Measurements from ENCODE around the gene NIPBL. TPM values are rescaled to one million over a fixed set of nuclear protein-coding genes. Genes with fewer than 3 reads are reported as not detected.
"Not testable (repeated sequence)": the region's sequence is repeated elsewhere in the genome, so short reads cannot be mapped to it uniquely, and the experiment has no call there.

The NIPBL gene
- total RNA-seq, 2 experiments from 2014 or later: 108 to 120 TPM

DNA sequence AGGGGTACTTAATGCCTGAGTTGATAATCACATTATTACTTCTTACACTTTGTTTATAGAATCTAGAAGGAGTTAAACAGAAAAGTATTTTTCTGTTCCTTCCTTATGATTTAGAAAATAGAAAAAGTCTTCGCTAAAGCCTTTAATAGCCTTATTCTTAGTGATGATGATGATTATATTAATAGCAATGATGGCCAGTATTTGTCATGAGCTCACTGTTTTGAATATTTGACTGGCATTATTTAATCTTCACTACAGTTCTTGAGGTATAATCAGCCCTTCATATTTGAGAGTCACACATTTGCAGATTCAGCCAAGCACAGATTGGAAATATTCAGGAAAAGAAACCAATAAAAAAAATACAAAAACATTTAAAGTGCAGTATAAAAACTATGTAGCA, 23.3 kb downstream of the NIPBL start:
- Mint-ChIP-seq H3K4me3 (no peak overlapping the region), H3K4me1 (ENCODE audit: low read depth) (peaks cover 88% of the 10 kb centered on the region), H3K27ac (no peak overlapping the region), H3K27me3 (no peaks in the 10 kb centered on the region), H3K9me3 (no peaks in the 10 kb centered on the region), H3K36me3 (ENCODE audit: low read depth) (peaks cover 23% of the 10 kb centered on the region)
- ATAC-seq (ENCODE audit: poor library complexity) (no peak), DNase-seq (no peak)
- intact Hi-C loops (cut with DNase I, micrococcal nuclease): no loop called here
- ChIA-PET CTCF (no interaction called here), POLR2A (no interaction called here)
- TF ChIP-seq, protein P1, sequence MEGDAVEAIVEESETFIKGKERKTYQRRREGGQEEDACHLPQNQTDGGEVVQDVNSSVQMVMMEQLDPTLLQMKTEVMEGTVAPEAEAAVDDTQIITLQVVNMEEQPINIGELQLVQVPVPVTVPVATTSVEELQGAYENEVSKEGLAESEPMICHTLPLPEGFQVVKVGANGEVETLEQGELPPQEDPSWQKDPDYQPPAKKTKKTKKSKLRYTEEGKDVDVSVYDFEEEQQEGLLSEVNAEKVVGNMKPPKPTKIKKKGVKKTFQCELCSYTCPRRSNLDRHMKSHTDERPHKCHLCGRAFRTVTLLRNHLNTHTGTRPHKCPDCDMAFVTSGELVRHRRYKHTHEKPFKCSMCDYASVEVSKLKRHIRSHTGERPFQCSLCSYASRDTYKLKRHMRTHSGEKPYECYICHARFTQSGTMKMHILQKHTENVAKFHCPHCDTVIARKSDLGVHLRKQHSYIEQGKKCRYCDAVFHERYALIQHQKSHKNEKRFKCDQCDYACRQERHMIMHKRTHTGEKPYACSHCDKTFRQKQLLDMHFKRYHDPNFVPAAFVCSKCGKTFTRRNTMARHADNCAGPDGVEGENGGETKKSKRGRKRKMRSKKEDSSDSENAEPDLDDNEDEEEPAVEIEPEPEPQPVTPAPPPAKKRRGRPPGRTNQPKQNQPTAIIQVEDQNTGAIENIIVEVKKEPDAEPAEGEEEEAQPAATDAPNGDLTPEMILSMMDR (IDR thresholded peaks at IDR 0.05): no peak
- Histone ChIP-seq H3K4me1 (ENCODE audit: insufficient read depth, low read length) (peaks cover 17% of the 10 kb centered on the region), H3K36me3 (ENCODE audit: insufficient read depth, low read length) (no peaks in the 10 kb centered on the region), H3K9me3 (ENCODE audit: control insufficient read depth in 1 of 2, insufficient read depth in 1 of 2, low read length in 2 of 2) (no peaks in the 10 kb centered on the region), H3K27ac (ENCODE audit: low read depth in 1 of 2, low read length in 2 of 2) (no peak overlapping the region), H3K27me3 (ENCODE audit: control insufficient read depth in 1 of 2, insufficient read depth in 2 of 2, low read length in 2 of 2) (no peaks in the 10 kb centered on the region), H3K4me3 (ENCODE audit: low read length) (no peak overlapping the region)

DNA sequence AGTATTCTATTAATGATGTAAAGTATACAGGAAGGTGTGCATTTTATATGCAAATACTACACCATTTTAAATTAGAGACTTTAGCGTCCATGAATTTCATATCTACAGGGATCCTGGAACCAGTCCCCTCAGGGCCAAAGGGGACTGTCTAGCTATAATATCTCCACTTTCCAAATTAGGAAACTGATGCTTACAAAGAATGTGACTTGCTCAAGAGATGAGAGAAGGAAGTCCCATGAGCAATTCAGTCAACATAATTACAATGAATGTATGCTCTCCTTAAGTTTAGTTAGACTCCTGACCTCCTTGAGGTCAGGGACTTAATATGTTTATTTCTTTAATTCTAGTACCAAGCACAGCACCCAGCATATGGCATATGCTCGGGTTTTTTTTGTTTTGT, 23.7 kb downstream of the NIPBL start:
- TF ChIP-seq, protein P1 (IDR thresholded peaks at IDR 0.05): no peak
- Histone ChIP-seq H3K4me3 (ENCODE audit: low read length) (no peak overlapping the region), H3K36me3 (ENCODE audit: insufficient read depth, low read length) (no peaks in the 10 kb centered on the region), H3K27me3 (ENCODE audit: control insufficient read depth in 1 of 2, insufficient read depth in 2 of 2, low read length in 2 of 2) (no peaks in the 10 kb centered on the region), H3K27ac (ENCODE audit: low read depth in 1 of 2, low read length in 2 of 2) (no peak overlapping the region), H3K4me1 (ENCODE audit: insufficient read depth, low read length) (peaks cover 15% of the 10 kb centered on the region), H3K9me3 (ENCODE audit: control insufficient read depth in 1 of 2, insufficient read depth in 1 of 2, low read length in 2 of 2) (no peaks in the 10 kb centered on the region)
- H3K27me3 Mint-ChIP-seq: no peaks in the 10 kb centered on the region
- peaks cover 88% of the 10 kb centered on the region for H3K4me1 Mint-ChIP-seq (ENCODE audit: low read depth)
- H3K36me3 Mint-ChIP-seq (ENCODE audit: low read depth): peaks cover 22% of the 10 kb centered on the region
- no peak overlapping the region for H3K4me3 Mint-ChIP-seq
- ChIA-PET CTCF (no interaction called here), POLR2A (no interaction called here)
- H3K27ac Mint-ChIP-seq: no peak overlapping the region
- H3K9me3 Mint-ChIP-seq: no peaks in the 10 kb centered on the region
- DNase-seq (no peak), ATAC-seq (ENCODE audit: poor library complexity) (no peak)
- intact Hi-C loops (cut with DNase I, micrococcal nuclease): no loop called here

DNA sequence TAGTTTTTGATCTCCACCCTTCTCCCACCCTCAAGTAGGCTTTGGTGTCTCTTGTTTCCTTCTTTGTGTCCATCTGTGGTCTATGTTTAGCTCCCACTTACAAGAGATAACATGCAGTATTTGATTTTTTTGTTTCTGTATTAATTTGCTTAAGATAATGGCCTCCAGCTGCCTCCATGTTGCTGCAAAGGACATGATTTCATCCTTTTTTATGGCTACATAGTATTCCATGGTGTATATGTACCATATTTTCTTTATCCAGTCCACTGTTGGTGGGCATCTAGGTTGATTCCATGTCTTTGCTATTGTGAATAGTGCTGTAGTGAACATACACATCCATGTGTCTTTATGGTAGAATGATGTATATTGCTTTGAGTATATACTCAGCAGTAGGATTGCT, 24.5 kb downstream of the NIPBL start:
- H3K9me3 Mint-ChIP-seq; CTCF ChIA-PET; POLR2A ChIA-PET; DNase-seq; H3K27me3 ChIP-seq (ENCODE audit: control insufficient read depth in 1 of 2, insufficient read depth in 2 of 2, low read length in 2 of 2); H3K27me3 Mint-ChIP-seq; H3K27ac Mint-ChIP-seq; ATAC-seq (ENCODE audit: poor library complexity); H3K4me3 Mint-ChIP-seq; intact Hi-C loops (cut with DNase I, micrococcal nuclease); H3K4me3 ChIP-seq (ENCODE audit: low read length); H3K27ac ChIP-seq (ENCODE audit: low read depth in 1 of 2, low read length in 2 of 2); H3K9me3 ChIP-seq (ENCODE audit: control insufficient read depth in 1 of 2, insufficient read depth in 1 of 2, low read length in 2 of 2); H3K36me3 ChIP-seq (ENCODE audit: insufficient read depth, low read length): not testable (repeated sequence)
- peaks cover 18% of the 10 kb centered on the region for H3K36me3 Mint-ChIP-seq (ENCODE audit: low read depth)
- H3K4me1 ChIP-seq (ENCODE audit: insufficient read depth, low read length): peaks cover 15% of the 10 kb centered on the region
- H3K4me1 Mint-ChIP-seq (ENCODE audit: low read depth): peaks cover 86% of the 10 kb centered on the region

DNA sequence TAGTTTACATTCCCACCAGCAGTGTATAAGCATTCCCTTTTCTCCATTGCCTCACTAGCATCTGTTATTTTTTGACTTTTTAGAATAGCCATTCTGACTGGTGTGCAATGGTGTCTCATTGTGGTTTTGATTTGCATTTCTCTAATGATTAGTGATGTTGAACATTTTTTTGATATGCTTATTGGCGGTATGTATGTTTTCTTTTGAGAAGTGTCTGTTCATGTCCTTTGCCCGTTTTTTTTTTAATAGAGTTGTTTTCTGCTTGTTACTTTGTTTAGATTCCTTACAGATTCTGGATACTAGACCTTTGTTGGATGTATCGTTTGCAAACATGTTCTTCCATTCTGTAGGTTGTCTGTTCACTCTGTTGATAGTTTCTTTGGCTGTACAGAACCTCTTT, 25.3 kb downstream of the NIPBL start:
- Mint-ChIP-seq H3K27ac (no peak overlapping the region), H3K27me3 (no peaks in the 10 kb centered on the region), H3K36me3 (ENCODE audit: low read depth) (peaks cover 18% of the 10 kb centered on the region), H3K4me1 (ENCODE audit: low read depth) (peaks cover 87% of the 10 kb centered on the region), H3K4me3 (peak overlapping the region; percentile 30), H3K9me3 (no peaks in the 10 kb centered on the region)
- no peaks in the 10 kb centered on the region for H3K9me3 ChIP-seq (ENCODE audit: control insufficient read depth in 1 of 2, insufficient read depth in 1 of 2, low read length in 2 of 2)
- CTCF ChIA-PET: no interaction called here
- POLR2A ChIA-PET: no interaction called here
- H3K36me3 ChIP-seq (ENCODE audit: insufficient read depth, low read length): no peaks in the 10 kb centered on the region
- H3K4me3 ChIP-seq (ENCODE audit: low read length): no peak overlapping the region
- ATAC-seq (ENCODE audit: poor library complexity) (no peak), DNase-seq (no peak)
- TF ChIP-seq, protein P1 (IDR thresholded peaks at IDR 0.05): no peak
- no peaks in the 10 kb centered on the region for H3K27me3 ChIP-seq (ENCODE audit: control insufficient read depth in 1 of 2, insufficient read depth in 2 of 2, low read length in 2 of 2)
- no peak overlapping the region for H3K27ac ChIP-seq (ENCODE audit: low read depth in 1 of 2, low read length in 2 of 2)
- peaks cover 12% of the 10 kb centered on the region for H3K4me1 ChIP-seq (ENCODE audit: insufficient read depth, low read length)
- intact Hi-C loops (cut with DNase I, micrococcal nuclease): no loop called here
